GM19351 (cell line): ENCODE results near the gene SATB2.

Experiments used
- ATAC-seq: cut with Tn5 transposase; IDR thresholded peaks from one replicate; pipeline ENCODE4 v1.9.1; 2021; ENCODE audit warnings: mild to moderate bottlenecking, moderate library complexity; ENCODE audit not compliant: unreplicated experiment

Gene SATB2

GRCh38 chr2:199457147-199458008, at the start of gene SATB2:
SATB2 (minus strand) TSS chr2:199457939; CDS start chr2:199456037, 1,902 bp downstream.
- no peak for ATAC-seq

DNA sequence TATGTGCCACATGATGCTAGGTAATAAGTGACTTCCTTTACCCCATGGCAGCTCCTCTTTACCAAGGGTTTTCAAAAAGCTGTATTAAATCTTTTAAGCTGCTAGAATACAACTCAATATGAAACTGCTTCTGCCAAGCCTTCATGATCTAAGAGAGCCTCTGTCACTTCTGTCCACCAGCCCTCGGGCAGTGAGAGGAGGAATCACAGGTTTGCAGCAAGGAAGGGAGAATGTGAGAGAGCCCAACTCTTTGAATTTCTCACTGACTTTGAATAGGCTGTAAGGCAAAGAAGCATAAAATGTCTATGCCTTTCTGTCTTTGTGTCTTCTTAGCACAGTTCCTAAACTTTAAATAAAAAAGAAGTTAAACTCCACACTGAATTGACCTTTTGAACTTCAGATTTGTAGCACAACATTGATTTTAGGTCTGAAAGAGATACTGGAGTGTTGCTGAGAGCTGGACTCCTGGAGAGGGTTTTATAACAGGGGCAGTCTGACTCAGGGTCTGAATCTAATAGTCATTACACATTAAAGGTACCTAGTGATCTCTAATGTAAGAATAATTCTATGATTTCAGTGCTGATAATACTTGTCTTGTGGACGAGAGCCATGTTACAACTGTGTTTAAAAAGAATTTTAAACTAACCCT, 48.1 kb upstream of the SATB2 start:
- ATAC-seq, result no peak

- ATAC-seq, result no peak
Measured at GRCh38 chr2:199503148-199503547, 45.4 kb upstream of the SATB2 start.

DNA sequence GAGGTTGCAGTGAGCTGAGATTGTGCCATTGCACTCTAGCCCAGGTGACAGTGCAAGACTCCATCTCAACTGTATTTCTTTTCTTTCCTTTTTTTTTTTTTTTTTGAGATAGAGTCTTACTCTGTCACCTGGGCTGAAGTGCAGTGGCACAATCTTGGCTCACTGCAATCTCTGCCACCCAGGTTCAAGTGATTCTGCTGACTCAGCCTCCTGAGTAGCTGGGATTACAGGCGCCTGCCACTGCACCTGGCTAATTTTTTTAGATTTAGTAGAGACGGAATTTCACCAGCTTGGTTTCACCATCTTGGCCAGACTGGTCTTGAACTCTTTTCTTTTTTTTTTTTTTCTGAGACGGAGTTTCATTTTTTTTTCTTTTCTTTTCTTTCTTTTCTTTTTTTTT, 41.3 kb upstream of the SATB2 start:
- ATAC-seq, result no peak

- ATAC-seq, result no peak
Measured at GRCh38 chr2:199495147-199495546, 37.4 kb upstream of the SATB2 start.

- no peak for ATAC-seq
Measured at GRCh38 chr2:199490049-199490448, 32.3 kb upstream of the SATB2 start.

DNA sequence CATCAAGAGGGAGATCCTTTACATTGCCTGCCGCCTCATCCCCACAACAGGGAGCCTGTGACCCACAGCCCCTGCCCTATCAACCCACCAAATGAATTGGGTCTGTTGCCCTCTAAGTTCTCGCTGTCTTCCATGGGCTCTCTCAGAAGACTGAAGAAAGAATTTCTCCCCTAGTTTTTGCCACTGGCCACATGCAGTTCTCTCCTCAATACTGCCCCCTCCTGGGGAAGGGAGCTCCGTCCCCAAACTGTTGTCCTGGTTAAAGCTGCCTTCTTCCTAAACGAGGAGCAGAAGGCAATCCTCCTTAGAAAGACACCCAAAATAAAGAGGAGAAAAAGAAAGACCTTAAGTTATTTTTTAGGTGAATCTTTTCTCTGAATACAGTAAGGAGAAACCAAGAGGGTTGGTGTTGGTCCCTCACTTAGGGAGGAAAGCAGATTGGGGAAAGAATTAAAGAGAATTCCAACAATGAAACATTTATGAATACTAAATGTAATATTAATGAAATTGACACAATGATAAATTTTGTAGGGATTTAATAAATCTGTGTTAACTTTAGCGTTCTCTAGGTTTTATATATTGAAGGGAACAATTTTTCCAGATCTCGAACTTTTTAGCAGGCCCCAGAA, 31.1 kb upstream of the SATB2 start:
- ATAC-seq, result peak; percentile 64

GRCh38 chr2:199485732-199486335, 28.1 kb upstream of the SATB2 start:
- ATAC-seq, result peak; percentile 79

DNA sequence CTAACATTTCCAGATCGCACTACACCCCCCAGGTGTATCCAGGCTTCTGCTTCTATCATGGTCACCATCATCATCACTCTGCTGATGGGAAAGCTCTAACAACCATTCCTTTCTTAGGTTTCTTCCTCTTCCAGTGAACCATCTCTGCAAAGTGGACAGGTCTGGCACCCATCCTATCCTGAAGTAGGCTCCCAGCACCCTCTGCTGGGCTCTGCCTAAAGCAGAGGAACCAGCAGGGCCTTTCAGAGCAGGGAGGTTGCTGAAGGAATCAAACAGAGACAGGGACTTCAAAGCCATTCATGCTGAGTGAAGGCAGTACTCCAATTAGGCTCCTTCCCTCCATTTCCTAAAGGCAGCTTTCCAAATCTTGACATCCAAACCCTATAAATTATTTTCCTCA, 27.2 kb upstream of the SATB2 start:
- ATAC-seq, result no peak

DNA sequence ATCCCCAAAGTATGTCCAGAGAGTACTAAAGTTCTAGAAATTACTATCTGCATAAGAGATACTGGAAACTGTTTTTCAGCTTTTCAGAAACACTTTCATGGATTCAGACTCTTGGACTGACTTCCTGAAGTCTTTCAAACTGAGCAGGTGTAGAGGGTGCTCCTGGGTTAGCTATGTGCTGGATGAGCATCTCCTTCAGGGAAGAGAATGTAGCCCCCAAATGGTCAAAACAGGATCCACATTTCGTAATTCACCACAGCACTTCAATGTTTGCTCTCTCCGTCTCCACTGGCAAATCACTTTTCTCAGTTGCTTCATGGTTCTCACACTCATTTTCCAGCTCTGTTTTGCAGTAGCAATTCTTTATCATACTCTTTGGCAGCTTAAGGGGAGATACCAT, 23.2 kb upstream of the SATB2 start:
- ATAC-seq, result no peak

GRCh38 chr2:199477277-199477834, 19.6 kb upstream of the SATB2 start:
- ATAC-seq, result no peak

- no peak for ATAC-seq
Measured at GRCh38 chr2:199471443-199472057, 13.8 kb upstream of the SATB2 start.

GRCh38 chr2:199470672-199471442, 13.1 kb upstream of the SATB2 start:
- no peak for ATAC-seq

DNA sequence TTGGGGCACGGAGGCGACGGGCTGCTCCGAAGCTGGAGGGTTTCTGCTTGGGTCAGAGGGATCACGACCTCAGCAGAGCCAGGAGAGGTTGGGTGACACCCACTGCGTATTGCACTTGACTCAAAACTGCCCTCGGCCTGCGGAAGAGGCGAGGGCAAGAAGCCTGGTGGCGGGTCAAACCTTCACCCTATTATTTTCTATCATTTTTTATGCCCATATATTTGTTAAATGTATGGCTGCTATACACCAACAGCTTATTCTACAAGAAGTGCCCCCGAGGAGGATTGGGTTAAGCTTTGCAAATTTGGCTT, 12.6 kb upstream of the SATB2 start:
- no peak for ATAC-seq

- no peak for ATAC-seq
Measured at GRCh38 chr2:199469514-199470360, 12.0 kb upstream of the SATB2 start.

- no peak for ATAC-seq
Measured at GRCh38 chr2:199468561-199469513, 11.1 kb upstream of the SATB2 start.

DNA sequence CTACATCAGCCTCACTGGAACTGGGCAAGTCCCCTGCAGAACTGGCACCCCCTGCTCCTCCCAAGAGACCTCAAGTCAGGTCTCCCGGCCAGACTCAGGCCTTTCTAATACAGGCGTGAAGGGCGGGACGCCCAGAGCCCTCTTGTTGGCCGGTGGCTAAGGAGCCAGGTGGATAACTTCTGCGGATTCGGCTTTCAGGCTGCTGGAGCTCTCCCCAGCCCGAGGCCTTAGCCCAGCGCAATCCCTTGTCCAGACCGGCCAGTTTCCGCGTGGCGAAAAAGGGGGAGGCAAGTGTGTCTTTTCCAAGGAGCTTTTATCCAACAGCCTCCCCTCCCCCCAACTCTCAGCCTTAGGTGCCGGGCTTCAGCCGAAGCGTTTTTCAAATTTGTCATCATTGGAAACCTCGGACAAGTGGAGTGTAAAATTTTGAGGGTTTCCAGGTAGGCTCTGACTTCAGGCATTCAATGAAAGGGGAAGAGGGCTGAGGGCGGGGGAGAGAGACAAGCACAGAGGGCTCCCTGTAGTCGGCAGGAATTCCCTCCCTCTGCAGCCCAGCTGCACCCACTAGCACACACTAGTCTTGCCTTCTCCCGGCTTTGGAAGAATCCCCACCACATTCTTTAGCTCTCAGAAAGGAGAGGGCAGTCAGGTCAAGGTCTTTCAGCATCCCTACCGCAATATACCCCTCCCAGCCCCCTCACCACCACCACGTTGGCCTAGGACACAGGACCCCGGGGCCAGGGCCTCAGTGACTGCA, 9.5 kb upstream of the SATB2 start:
- ATAC-seq, result no peak
